Lung (tissue), 12 donors: ENCODE results near the gene GNAT1. TPM values are rescaled to one million over a fixed set of nuclear protein-coding genes. Genes with fewer than 3 reads are reported as not detected.

Source experiments
- ATAC-seq: fragments of 200-7000 bp; cut with Tn5 transposase; one replicate; pipeline ENCODE4 v1.9.1; 2020; ENCODE audit warnings: moderate number of reproducible peaks; ENCODE audit not compliant: insufficient read depth, low FRiP score
- DNase-seq, 3 donors: peaks; one replicate each; pipeline ENCODE4 v3.0.0-alpha.2; 2013 to 2017
- H3K27ac ChIP-seq, 2 donors: one replicate each; pipeline ENCODE4 v1.5.1; 2013; ENCODE audit warnings: mild to moderate bottlenecking in 2 of 2, moderate library complexity in 2 of 2, control low read depth in 1 of 2, inconsistent platforms in 1 of 2, low read depth in 1 of 2, low read length in 1 of 2
- H3K27me3 ChIP-seq, 3 donors: one replicate each; pipeline ENCODE4 v1.5.1; 2013; ENCODE audit warnings: low read length in 2 of 3; ENCODE audit not compliant: control insufficient read depth in 3 of 3, insufficient read depth in 3 of 3
- H3K36me3 ChIP-seq, 4 donors: one replicate each; pipeline ENCODE4 v1.5.1; 2013; ENCODE audit warnings: low read length in 4 of 4, mild to moderate bottlenecking in 1 of 4, moderate library complexity in 1 of 4; ENCODE audit not compliant: control insufficient read depth in 4 of 4, insufficient read depth in 4 of 4
- H3K4me1 ChIP-seq, 5 donors: one replicate each; pipeline ENCODE4 v1.5.1; 2013; ENCODE audit warnings: low read length in 5 of 5, mild to moderate bottlenecking in 2 of 5, moderate library complexity in 1 of 5; ENCODE audit not compliant: control insufficient read depth in 5 of 5, insufficient read depth in 5 of 5
- H3K4me3 ChIP-seq: one replicate; pipeline ENCODE4 v1.5.1; 2013; ENCODE audit warnings: mild to moderate bottlenecking, control low read depth, moderate library complexity
- H3K9ac ChIP-seq, 2 donors: one replicate each; pipeline ENCODE4 v1.5.1; 2013; ENCODE audit warnings: low read length in 2 of 2, control low read depth in 1 of 2; ENCODE audit not compliant: insufficient read depth in 1 of 2
- H3K9me3 ChIP-seq, 4 donors: one replicate each; pipeline ENCODE4 v1.5.1; 2013; ENCODE audit warnings: low read length in 3 of 4, mild to moderate bottlenecking in 1 of 4, moderate library complexity in 1 of 4; ENCODE audit not compliant: control insufficient read depth in 4 of 4, insufficient read depth in 3 of 4
- WGBS, 2 donors: extraction: QIAGEN DNeasy Blood & Tissue Kit; methylation state at CpG; one replicate each; pipeline ENCODE4 v1.1.7; 2013; 5-methylcytosine and 5-hydroxymethylcytosine counted together
- polyA plus RNA-seq, 2 donors: library from polyadenylated mRNA; stranded (reverse); fragments of 200-250 nt; gene quantifications; one replicate each; pipeline ENCODE4 v1.2.1, GENCODE V29; 2013
- total RNA-seq, 2 donors: library from RNA; depleted of rRNA in 1 of 2; stranded (reverse); fragments of >200 nt in 1 of 2; gene quantifications; one replicate each; pipeline ENCODE4 v1.2.1, GENCODE V29; 2014 to 2021
- TF ChIP-seq, protein P1 (sequence below): IDR thresholded peaks from 2 replicates; pipeline ENCODE4 v1.5.1; 2012; ENCODE audit warnings: mild to moderate bottlenecking; ENCODE audit errors: control extremely low read depth, extremely low read depth
- donor health status: control.
- donor health status: control.
- donor health status: Bipolar disorder and iron deficiency.
- donor health status: healthy.
- donor health status: DM: yes; HTN: yes; CAD: no.

GNAT1 gene
- total and polyA plus RNA-seq, 4 donors: 0.05 to 0.16 TPM; not detected in 2

DNA sequence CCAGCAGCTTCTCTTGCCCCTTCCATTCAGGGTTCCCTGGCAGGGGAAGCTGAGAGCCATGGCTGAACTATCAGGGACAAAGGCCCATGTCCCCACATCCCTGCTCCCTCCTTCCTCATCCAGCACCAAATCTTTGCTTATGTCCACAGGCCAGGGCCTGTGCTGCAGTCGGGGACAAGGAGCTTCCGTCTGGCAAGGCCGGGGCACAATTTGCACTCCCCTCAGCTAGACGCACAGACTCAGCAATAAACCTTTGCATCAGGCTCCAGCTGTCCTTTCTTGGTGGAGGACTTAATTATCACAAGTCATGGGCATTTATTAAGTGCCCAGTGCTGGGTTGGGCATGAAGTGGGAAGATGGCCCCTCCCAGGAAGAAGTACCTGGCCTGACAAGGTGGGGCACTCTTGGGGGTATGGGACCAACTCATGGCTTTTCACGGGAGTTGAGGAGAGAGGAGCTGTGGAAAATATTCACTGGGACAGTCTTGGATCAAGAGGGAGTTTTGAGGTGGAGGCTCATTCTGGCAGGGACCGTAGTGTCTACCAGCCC is 4.9 kb downstream of the GNAT1 start:
- no peak overlapping the region for H3K27ac ChIP-seq
- ATAC-seq (no peak), DNase-seq (no peak)
- peaks cover 0 to 34% (median 14%) of the 10 kb centered on the region in 3 donors for H3K27me3 ChIP-seq
- peaks cover 0 to 7% (median 0%) of the 10 kb centered on the region in 4 donors for H3K9me3 ChIP-seq
- TF ChIP-seq, protein P1, sequence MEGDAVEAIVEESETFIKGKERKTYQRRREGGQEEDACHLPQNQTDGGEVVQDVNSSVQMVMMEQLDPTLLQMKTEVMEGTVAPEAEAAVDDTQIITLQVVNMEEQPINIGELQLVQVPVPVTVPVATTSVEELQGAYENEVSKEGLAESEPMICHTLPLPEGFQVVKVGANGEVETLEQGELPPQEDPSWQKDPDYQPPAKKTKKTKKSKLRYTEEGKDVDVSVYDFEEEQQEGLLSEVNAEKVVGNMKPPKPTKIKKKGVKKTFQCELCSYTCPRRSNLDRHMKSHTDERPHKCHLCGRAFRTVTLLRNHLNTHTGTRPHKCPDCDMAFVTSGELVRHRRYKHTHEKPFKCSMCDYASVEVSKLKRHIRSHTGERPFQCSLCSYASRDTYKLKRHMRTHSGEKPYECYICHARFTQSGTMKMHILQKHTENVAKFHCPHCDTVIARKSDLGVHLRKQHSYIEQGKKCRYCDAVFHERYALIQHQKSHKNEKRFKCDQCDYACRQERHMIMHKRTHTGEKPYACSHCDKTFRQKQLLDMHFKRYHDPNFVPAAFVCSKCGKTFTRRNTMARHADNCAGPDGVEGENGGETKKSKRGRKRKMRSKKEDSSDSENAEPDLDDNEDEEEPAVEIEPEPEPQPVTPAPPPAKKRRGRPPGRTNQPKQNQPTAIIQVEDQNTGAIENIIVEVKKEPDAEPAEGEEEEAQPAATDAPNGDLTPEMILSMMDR: no peak
- H3K36me3 ChIP-seq: no peaks in the 10 kb centered on the region
- no peak overlapping the region for H3K9ac ChIP-seq
- no peak overlapping the region for H3K4me3 ChIP-seq
- peaks cover 0 to 5% (median 3%) of the 10 kb centered on the region in 5 donors for H3K4me1 ChIP-seq
- 82 to 88% methylated on average over 6 of the region's 6 CpGs for WGBS, 2 donors

DNA sequence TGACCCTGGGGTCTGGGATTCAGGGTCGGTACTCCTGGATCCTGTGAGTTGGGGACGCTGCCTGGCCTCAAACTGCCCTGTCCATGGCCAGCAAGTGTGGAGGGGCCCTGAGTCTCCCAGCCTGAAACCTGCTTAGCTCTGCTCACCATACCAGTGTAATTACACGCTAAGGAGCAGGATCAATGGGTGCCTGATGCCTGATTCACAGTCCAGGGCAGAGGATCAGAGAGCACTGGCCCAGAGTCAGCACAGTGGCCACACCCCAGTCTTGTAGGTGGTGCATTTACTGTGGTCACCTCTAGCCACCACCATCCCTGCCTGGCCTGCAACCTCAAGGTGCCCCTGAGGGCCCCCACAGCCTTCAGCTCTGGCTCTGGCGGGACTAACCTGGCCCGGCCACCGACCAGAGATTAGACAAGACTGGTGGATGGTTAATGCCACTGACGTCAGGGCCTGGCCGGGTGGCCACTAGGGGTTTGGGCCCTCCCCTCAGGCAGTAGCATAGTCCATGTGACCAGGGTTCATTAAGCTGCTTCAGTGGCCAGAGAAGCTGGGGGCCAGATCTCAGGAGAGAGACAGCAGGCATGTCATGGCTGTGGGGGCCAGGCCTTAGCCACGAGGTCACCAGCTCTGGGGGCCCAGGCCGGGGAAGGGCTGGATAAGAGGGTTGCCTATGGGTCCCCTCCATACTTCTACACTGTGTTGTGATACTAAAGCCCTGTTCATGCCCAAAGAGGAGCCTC is 10.3 kb downstream of the GNAT1 start:
- peaks cover 0 to 13% (median 8%) of the 10 kb centered on the region in 5 donors for H3K4me1 ChIP-seq
- H3K27me3 ChIP-seq: peaks cover 0 to 5% (median 2%) of the 10 kb centered on the region in 3 donors
- no peak overlapping the region for H3K4me3 ChIP-seq
- H3K9ac ChIP-seq: no peak overlapping the region
- no peaks in the 10 kb centered on the region for H3K9me3 ChIP-seq
- no peaks in the 10 kb centered on the region for H3K36me3 ChIP-seq
- DNase-seq (no peak), ATAC-seq (no peak)
- no peak overlapping the region for H3K27ac ChIP-seq
- WGBS, 2 donors: 91 to 94% methylated on average over 10 of the region's 10 CpGs
- TF ChIP-seq, protein P1: no peak

DNA sequence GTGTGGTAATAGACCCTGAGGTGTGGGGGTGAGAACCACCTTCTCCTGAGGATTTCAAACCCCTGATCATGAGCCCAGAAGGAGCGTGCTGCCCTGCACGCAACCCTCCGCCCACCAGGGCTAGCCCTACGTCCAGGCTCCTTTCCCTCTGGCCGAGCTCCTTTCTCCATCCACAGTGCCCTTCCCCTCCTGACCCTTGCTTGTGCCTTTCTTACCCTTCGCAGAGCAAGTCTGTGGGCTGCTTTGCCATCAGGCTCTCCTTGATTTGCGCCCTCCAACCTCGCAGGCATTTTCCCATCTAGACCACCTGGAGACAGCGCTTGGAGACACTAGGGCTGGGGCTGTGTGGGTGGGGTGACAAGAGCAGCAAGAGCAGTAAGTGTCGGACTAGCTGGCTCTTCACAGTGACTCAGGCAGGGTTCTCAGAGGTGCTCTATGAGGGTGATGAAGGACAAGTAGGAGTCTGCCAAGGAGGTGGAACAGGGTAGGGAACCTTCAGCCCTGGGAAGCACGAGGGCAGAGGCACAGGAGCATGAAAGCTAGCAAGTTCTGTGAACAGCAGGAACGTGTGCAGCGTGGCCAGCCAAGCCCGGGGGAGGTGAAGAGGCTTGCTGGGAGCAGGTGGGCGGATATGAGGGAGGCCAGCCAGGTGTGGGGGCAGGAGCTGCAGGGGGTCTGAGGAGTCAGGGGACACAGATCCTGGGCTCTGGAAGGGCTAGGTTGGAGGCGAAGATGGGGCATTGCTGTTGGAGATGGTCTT is 11.1 kb downstream of the GNAT1 start:
- no peaks in the 10 kb centered on the region for H3K9me3 ChIP-seq
- H3K27me3 ChIP-seq: peaks cover 0 to 3% (median 2%) of the 10 kb centered on the region in 3 donors
- no peak overlapping the region for H3K9ac ChIP-seq
- TF ChIP-seq, protein P1: no peak
- H3K36me3 ChIP-seq: no peaks in the 10 kb centered on the region
- H3K4me3 ChIP-seq: no peak overlapping the region
- no peak overlapping the region for H3K27ac ChIP-seq
- WGBS, 2 donors: 88 to 94% methylated on average over 16 of the region's 16 CpGs
- no peak for ATAC-seq
- no peak for DNase-seq
- H3K4me1 ChIP-seq: peaks cover 0 to 13% (median 8%) of the 10 kb centered on the region in 5 donors
